Transverse colon (tissue), 4 donors: ENCODE results near the gene ZNF446. TPM values are rescaled to one million over a fixed set of nuclear protein-coding genes. Genes with fewer than 3 reads are reported as not detected.

Source experiments
- DNase-seq: peaks from one replicate; pipeline ENCODE4 v3.0.0-alpha.2; 2019
- H3K27ac ChIP-seq, 4 donors: fragments of 200-600 bp; sonication (generic); 2 replicates each; pipeline ENCODE4 v1.5.1; 2016 to 2018; ENCODE audit warnings: inconsistent platforms in 4 of 4
- H3K27me3 ChIP-seq: fragments of 200-600 bp; sonication (generic); 2 replicates; pipeline ENCODE4 v1.5.1; 2017; ENCODE audit warnings: inconsistent platforms
- H3K36me3 ChIP-seq, 4 donors: fragments of 200-600 bp; sonication (generic); 2 replicates each; pipeline ENCODE4 v1.5.1; 2017 to 2019; ENCODE audit warnings: inconsistent platforms in 4 of 4
- H3K4me1 ChIP-seq, 4 donors: fragments of 200-600 bp; sonication (generic); 2 replicates each; pipeline ENCODE4 v1.5.1; 2017 to 2020; ENCODE audit warnings: inconsistent platforms in 4 of 4
- H3K4me3 ChIP-seq, 4 donors: fragments of 200-600 bp; sonication (generic); 1 replicate in 1 of 4; 2 replicates in 3 of 4; pipeline versions ENCODE4 v1.5.1 to v1.6.1; 2017 to 2019; ENCODE audit warnings: inconsistent platforms in 4 of 4
- H3K9me3 ChIP-seq, 2 donors: fragments of 200-600 bp; sonication (generic); 2 replicates each; pipeline ENCODE4 v1.5.1; 2017 to 2019; ENCODE audit warnings: inconsistent platforms in 2 of 2
- CTCF ChIP-seq, 5 experiments: fragments of 200-600 bp in 3 of 5; fragments of 450-650 bp in 2 of 5; sonication (generic) in 3 of 5; IDR thresholded peaks; 1 replicate in 2 of 5; 2 replicates in 3 of 5; pipeline ENCODE4 v1.5.1; 2016 to 2017; ENCODE audit warnings: antibody characterized with exemption in 5 of 5, inconsistent platforms in 3 of 5, mild to moderate bottlenecking in 2 of 5, moderate library complexity in 1 of 5
- EP300 ChIP-seq: sonication (generic); formaldehyde crosslinking; IDR thresholded peaks from one replicate; pipeline ENCODE4 v1.6.1; 2017; ENCODE audit warnings: antibody characterized with exemption, low read depth
- POLR2A ChIP-seq: fragments of 450-650 bp; IDR thresholded peaks from one replicate; pipeline ENCODE4 v1.6.1; 2016; ENCODE audit warnings: antibody characterized with exemption, mild to moderate bottlenecking, moderate library complexity
- POLR2AphosphoS5 ChIP-seq, 3 donors: sonication (generic); formaldehyde crosslinking; IDR thresholded peaks; one replicate each; pipeline ENCODE4 v1.6.1; 2016; ENCODE audit warnings: antibody characterized with exemption in 3 of 3
- WGBS, 2 donors: methylation state at CpG; one replicate each; pipeline ENCODE4 v1.1.5; 2018; ENCODE audit warnings: low coverage in 1 of 2; 5-methylcytosine and 5-hydroxymethylcytosine counted together
- in situ Hi-C, 4 donors: fragments of 200-750 bp; cut with MboI; loops; one replicate each; pipeline versions ENCODE4 v1.15.0 to v1.15.1; 2017; ENCODE audit warnings: low sequenced_read_pairs in 3 of 4, low pct_ligation_motif_present in 1 of 4, low pct_unique_long_range_greater_than_20kb in 1 of 4
- intact Hi-C: fragments of 100-400 bp; cut with DNase I; formaldehyde crosslinking; loops from one replicate; pipeline ENCODE4 v1.15.1; 2023; ENCODE audit warnings: low total_unique reads
- total RNA-seq, 4 donors: library from RNA; depleted of rRNA; stranded (reverse); fragments of >200 nt; gene quantifications; one replicate each; pipeline ENCODE4 v1.1.0, GENCODE V29; 2016

ZNF446 gene
- total RNA-seq, 4 donors from 2014 or later, result 2.8 to 54.6 (median 18.1) TPM

- Histone ChIP-seq H3K27ac (no peak overlapping the region), H3K4me3 (no peak overlapping the region), H3K27me3 (no peaks in the 10 kb centered on the region), H3K4me1 (peaks cover 13 to 15% (median 14%) of the 10 kb centered on the region in 4 donors), H3K36me3 (no peaks in the 10 kb centered on the region), H3K9me3 (no peaks in the 10 kb centered on the region)
- no peak for DNase-seq
- intact Hi-C loops, result no loop called here
- in situ Hi-C loops, result no loop called here
- TF ChIP-seq EP300, result no peak
- TF ChIP-seq POLR2A, result no peak
- no peak for TF ChIP-seq CTCF (IDR thresholded peaks at IDR 0.05)
- no peak for TF ChIP-seq POLR2AphosphoS5 (IDR thresholded peaks at IDR 0.05)
- 87% methylated on average over 25 of the region's 28 CpGs; no CpG with 5 or more reads in 1 of the 2 donors for WGBS, 2 donors
Observed at GRCh38 chr19:58479736-58480480, 3.8 kb downstream of the ZNF446 start.

- in situ Hi-C loops, result no loop called here
- intact Hi-C loops, result no loop called here
- TF ChIP-seq CTCF (IDR thresholded peaks at IDR 0.05), result no peak
- TF ChIP-seq EP300, result no peak
- TF ChIP-seq POLR2AphosphoS5 (IDR thresholded peaks at IDR 0.05), result no peak
- no peak for TF ChIP-seq POLR2A
- H3K4me1 ChIP-seq, result peaks cover 8 to 10% (median 9%) of the 10 kb centered on the region in 4 donors
- WGBS, 2 donors, result 90% methylated on average over 19 of the region's 20 CpGs; no CpG with 5 or more reads in 1 of the 2 donors
- H3K27me3 ChIP-seq, result no peaks in the 10 kb centered on the region
- no peak for DNase-seq
- H3K27ac ChIP-seq, result no peak overlapping the region
- no peak overlapping the region for H3K4me3 ChIP-seq
- H3K9me3 ChIP-seq, result no peaks in the 10 kb centered on the region
- H3K36me3 ChIP-seq, result no peaks in the 10 kb centered on the region
Observed at GRCh38 chr19:58480481-58480830, 4.3 kb downstream of the ZNF446 start.

DNA sequence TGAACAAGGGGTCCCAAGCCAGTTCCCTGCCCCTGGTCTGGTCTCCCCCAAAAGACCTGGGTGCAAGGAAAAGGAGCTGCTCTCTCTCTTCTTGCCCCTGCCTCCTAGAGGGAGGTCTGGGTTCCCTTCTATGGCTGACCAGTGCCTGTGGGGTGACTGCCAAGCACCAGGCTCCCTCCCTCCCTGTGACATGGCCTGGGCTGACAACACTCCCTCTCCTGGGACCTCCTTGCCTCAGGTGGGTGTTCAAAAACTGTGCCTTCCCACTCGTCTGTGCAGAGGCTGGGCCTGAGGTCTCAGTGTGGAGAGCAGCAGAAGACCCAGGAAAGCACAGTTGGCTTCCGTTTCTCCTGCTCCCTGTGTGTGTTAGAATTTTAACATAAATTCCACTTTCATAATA is 4.7 kb downstream of the ZNF446 start:
- Histone ChIP-seq H3K4me3 (no peak overlapping the region), H3K27ac (no peak overlapping the region), H3K9me3 (no peaks in the 10 kb centered on the region), H3K36me3 (no peaks in the 10 kb centered on the region), H3K4me1 (peaks cover 8 to 9% (median 9%) of the 10 kb centered on the region in 4 donors), H3K27me3 (no peaks in the 10 kb centered on the region)
- DNase-seq, result no peak
- 95% methylated on average over 2 of the region's 2 CpGs; no CpG with 5 or more reads in 1 of the 2 donors for WGBS, 2 donors
- in situ Hi-C loops, result no loop called here
- no peak for TF ChIP-seq CTCF (IDR thresholded peaks at IDR 0.05)
- TF ChIP-seq POLR2AphosphoS5 (IDR thresholded peaks at IDR 0.05), result no peak
- TF ChIP-seq POLR2A, result no peak
- TF ChIP-seq EP300, result no peak
- intact Hi-C loops, result no loop called here

GRCh38 chr19:58482372-58482771 is 6.2 kb downstream of the ZNF446 start:
- 86% methylated on average over 7 of the region's 7 CpGs; no CpG with 5 or more reads in 1 of the 2 donors for WGBS, 2 donors
- in situ Hi-C loops, result no loop called here
- Histone ChIP-seq H3K9me3 (no peaks in the 10 kb centered on the region), H3K27me3 (no peaks in the 10 kb centered on the region), H3K4me3 (no peak overlapping the region), H3K4me1 (no peaks in the 10 kb centered on the region), H3K36me3 (no peaks in the 10 kb centered on the region), H3K27ac (no peak overlapping the region)
- intact Hi-C loops, result no loop called here
- no peak for DNase-seq
- no peak for TF ChIP-seq CTCF (IDR thresholded peaks at IDR 0.05)
- TF ChIP-seq EP300, result no peak
- TF ChIP-seq POLR2A, result no peak
- no peak for TF ChIP-seq POLR2AphosphoS5 (IDR thresholded peaks at IDR 0.05)
